SK-N-SH (cell line): Measurements from ENCODE around the gene ZNRF1.

ENCODE experiments used
- EP300 ChIP-seq, 2 experiments: IDR thresholded peaks; 2 replicates each; pipeline versions ENCODE4 v1.4.0 to v1.6.1; 2012; ENCODE audit warnings: borderline replicate concordance in 1 of 2, low read depth in 1 of 2, low read length in 1 of 2
- GABPA ChIP-seq: IDR thresholded peaks from 2 replicates; pipeline ENCODE4 v1.4.0; 2012; ENCODE audit warnings: low read depth, mild to moderate bottlenecking
- JUND ChIP-seq: IDR thresholded peaks from 2 replicates; pipeline ENCODE4 v1.4.0; 2012
- SMC3 ChIP-seq: IDR thresholded peaks from 2 replicates; pipeline ENCODE4 v1.6.1; 2012; ENCODE audit warnings: low read depth, low read length, improper control_type of control experiment
- TEAD4 ChIP-seq: IDR thresholded peaks from 2 replicates; pipeline ENCODE4 v1.4.0; 2012; ENCODE audit warnings: mild to moderate bottlenecking, borderline replicate concordance; ENCODE audit not compliant: insufficient read depth
- TF ChIP-seq, protein P1 (sequence below): fragments of 200-600 bp; sonication (generic); IDR thresholded peaks from 2 replicates; pipeline ENCODE4 v1.6.1; 2017; ENCODE audit warnings: antibody characterized with exemption, mild to moderate bottlenecking, moderate library complexity
- TF ChIP-seq, protein P2 (sequence below): IDR thresholded peaks from 2 replicates; pipeline ENCODE4 v1.6.1; 2012; ENCODE audit warnings: mild to moderate bottlenecking, low read depth, low read length, moderate library complexity

DNA sequence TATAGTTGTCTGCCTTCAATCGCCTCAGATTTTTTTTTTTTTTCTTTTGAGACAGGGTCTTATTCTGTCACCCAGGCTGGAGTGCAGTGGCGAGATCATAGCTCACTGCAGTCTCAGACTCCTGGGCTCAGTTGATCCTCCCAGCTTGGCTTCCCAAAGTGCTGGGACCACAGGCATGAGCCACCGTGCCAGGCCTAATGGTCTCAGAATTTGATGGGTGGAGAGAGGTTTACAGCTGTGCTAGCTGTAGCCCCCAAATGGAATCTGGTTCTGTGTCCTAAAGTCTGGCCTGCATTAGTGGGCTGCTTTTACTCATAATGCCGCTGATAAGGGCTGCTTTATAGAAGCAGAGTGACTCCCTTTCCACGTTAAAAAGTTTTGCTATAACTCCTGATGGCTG lies 5.1 kb downstream of the ZNRF1 start:
- TF ChIP-seq, protein P1, sequence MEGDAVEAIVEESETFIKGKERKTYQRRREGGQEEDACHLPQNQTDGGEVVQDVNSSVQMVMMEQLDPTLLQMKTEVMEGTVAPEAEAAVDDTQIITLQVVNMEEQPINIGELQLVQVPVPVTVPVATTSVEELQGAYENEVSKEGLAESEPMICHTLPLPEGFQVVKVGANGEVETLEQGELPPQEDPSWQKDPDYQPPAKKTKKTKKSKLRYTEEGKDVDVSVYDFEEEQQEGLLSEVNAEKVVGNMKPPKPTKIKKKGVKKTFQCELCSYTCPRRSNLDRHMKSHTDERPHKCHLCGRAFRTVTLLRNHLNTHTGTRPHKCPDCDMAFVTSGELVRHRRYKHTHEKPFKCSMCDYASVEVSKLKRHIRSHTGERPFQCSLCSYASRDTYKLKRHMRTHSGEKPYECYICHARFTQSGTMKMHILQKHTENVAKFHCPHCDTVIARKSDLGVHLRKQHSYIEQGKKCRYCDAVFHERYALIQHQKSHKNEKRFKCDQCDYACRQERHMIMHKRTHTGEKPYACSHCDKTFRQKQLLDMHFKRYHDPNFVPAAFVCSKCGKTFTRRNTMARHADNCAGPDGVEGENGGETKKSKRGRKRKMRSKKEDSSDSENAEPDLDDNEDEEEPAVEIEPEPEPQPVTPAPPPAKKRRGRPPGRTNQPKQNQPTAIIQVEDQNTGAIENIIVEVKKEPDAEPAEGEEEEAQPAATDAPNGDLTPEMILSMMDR, result no peak
- TF ChIP-seq EP300 (IDR thresholded peaks at IDR 0.05; ENCODE audit: borderline replicate concordance in 1 of 2, low read depth in 1 of 2, low read length in 1 of 2) (no peak), GABPA (no peak), JUND (no peak), TEAD4 (no peak), SMC3 (no peak)
- TF ChIP-seq, protein P2, sequence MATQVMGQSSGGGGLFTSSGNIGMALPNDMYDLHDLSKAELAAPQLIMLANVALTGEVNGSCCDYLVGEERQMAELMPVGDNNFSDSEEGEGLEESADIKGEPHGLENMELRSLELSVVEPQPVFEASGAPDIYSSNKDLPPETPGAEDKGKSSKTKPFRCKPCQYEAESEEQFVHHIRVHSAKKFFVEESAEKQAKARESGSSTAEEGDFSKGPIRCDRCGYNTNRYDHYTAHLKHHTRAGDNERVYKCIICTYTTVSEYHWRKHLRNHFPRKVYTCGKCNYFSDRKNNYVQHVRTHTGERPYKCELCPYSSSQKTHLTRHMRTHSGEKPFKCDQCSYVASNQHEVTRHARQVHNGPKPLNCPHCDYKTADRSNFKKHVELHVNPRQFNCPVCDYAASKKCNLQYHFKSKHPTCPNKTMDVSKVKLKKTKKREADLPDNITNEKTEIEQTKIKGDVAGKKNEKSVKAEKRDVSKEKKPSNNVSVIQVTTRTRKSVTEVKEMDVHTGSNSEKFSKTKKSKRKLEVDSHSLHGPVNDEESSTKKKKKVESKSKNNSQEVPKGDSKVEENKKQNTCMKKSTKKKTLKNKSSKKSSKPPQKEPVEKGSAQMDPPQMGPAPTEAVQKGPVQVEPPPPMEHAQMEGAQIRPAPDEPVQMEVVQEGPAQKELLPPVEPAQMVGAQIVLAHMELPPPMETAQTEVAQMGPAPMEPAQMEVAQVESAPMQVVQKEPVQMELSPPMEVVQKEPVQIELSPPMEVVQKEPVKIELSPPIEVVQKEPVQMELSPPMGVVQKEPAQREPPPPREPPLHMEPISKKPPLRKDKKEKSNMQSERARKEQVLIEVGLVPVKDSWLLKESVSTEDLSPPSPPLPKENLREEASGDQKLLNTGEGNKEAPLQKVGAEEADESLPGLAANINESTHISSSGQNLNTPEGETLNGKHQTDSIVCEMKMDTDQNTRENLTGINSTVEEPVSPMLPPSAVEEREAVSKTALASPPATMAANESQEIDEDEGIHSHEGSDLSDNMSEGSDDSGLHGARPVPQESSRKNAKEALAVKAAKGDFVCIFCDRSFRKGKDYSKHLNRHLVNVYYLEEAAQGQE, result no peak
